ENCODE data around the gene ABCA5.

Gene ABCA5

GRCh38 chr17:69336996-69337395 is 10.1 kb upstream of the ABCA5 start:
- Histone ChIP-seq H2BK12ac (ENCODE audit: low read length in 2 of 2) (no peak overlapping the region), H2BK120ac (ENCODE audit: low read depth, low read length) (no peak overlapping the region), H3K23ac (ENCODE audit: low read length in 2 of 2) (no peak overlapping the region), H3K9me3 (ENCODE audit: control insufficient read depth, low read length) (no peaks in the 10 kb centered on the region), H2AFZ (ENCODE audit: low read depth, low read length) (no peak overlapping the region), H2BK15ac (ENCODE audit: low read depth, poor library complexity, severe bottlenecking) (no peak overlapping the region), H3K18ac (ENCODE audit: low read depth in 1 of 2, low read length in 2 of 2) (no peak overlapping the region), H2BK5ac (ENCODE audit: low read depth, low read length, poor library complexity, severe bottlenecking) (no peak overlapping the region), H3K14ac (ENCODE audit: low read length in 2 of 2) (no peak overlapping the region), H3K9ac (ENCODE audit: low read length) (no peak overlapping the region), H3K4me3 (ENCODE audit: insufficient read depth in 1 of 2, low read depth in 1 of 2, low read length in 2 of 2) (no peak overlapping the region), H3K4me2 (ENCODE audit: low read length, poor library complexity, severe bottlenecking) (no peak overlapping the region), H4K8ac (ENCODE audit: low read length) (no peak overlapping the region), H2AK5ac (ENCODE audit: low read length, severe bottlenecking) (no peak overlapping the region), H3K4ac (ENCODE audit: low read depth in 1 of 2, low read length in 2 of 2) (no peak overlapping the region), H3K36me3 (ENCODE audit: control insufficient read depth in 1 of 2, insufficient read depth in 2 of 2, low read depth in 1 of 2, low read length in 2 of 2) (no peaks in the 10 kb centered on the region), H3K27me3 (ENCODE audit: control insufficient read depth in 1 of 2, insufficient read depth in 1 of 2, low read length in 2 of 2) (no peaks in the 10 kb centered on the region), H3K79me1 (replicated peaks; ENCODE audit: low read length, poor library complexity, severe bottlenecking) (no peaks in the 10 kb centered on the region), H3K4me1 (ENCODE audit: control insufficient read depth, insufficient read depth, low read depth, low read length) (no peaks in the 10 kb centered on the region), H4K91ac (ENCODE audit: low read length) (no peak overlapping the region), H3K27ac (ENCODE audit: low read length, poor library complexity, severe bottlenecking) (no peak overlapping the region)
- no CpG with 5 or more reads among the region's 1 CpG for WGBS
- DNase-seq: no peak

GRCh38 chr17:69336580-69336979 is 9.6 kb upstream of the ABCA5 start:
- H2BK12ac ChIP-seq (ENCODE audit: low read length in 2 of 2): no peak overlapping the region
- no peak overlapping the region for H3K27ac ChIP-seq (ENCODE audit: low read length, poor library complexity, severe bottlenecking)
- H2BK5ac ChIP-seq (ENCODE audit: low read depth, low read length, poor library complexity, severe bottlenecking): no peak overlapping the region
- no peak overlapping the region for H2BK120ac ChIP-seq (ENCODE audit: low read depth, low read length)
- no peak overlapping the region for H3K14ac ChIP-seq (ENCODE audit: low read length in 2 of 2)
- no peak overlapping the region for H4K91ac ChIP-seq (ENCODE audit: low read length)
- no peak overlapping the region for H3K4ac ChIP-seq (ENCODE audit: low read depth in 1 of 2, low read length in 2 of 2)
- no peaks in the 10 kb centered on the region for H3K36me3 ChIP-seq (ENCODE audit: control insufficient read depth in 1 of 2, insufficient read depth in 2 of 2, low read depth in 1 of 2, low read length in 2 of 2)
- no peak overlapping the region for H4K8ac ChIP-seq (ENCODE audit: low read length)
- no peak overlapping the region for H2BK15ac ChIP-seq (ENCODE audit: low read depth, poor library complexity, severe bottlenecking)
- no peak overlapping the region for H3K9ac ChIP-seq (ENCODE audit: low read length)
- H3K79me1 ChIP-seq (replicated peaks; ENCODE audit: low read length, poor library complexity, severe bottlenecking): no peaks in the 10 kb centered on the region
- no peaks in the 10 kb centered on the region for H3K9me3 ChIP-seq (ENCODE audit: control insufficient read depth, low read length)
- H3K4me1 ChIP-seq (ENCODE audit: control insufficient read depth, insufficient read depth, low read depth, low read length): no peaks in the 10 kb centered on the region
- DNase-seq: no peak
- no peak overlapping the region for H3K18ac ChIP-seq (ENCODE audit: low read depth in 1 of 2, low read length in 2 of 2)
- H2AFZ ChIP-seq (ENCODE audit: low read depth, low read length): no peak overlapping the region
- H3K23ac ChIP-seq (ENCODE audit: low read length in 2 of 2): no peak overlapping the region
- H3K4me2 ChIP-seq (ENCODE audit: low read length, poor library complexity, severe bottlenecking): no peak overlapping the region
- no peaks in the 10 kb centered on the region for H3K27me3 ChIP-seq (ENCODE audit: control insufficient read depth in 1 of 2, insufficient read depth in 1 of 2, low read length in 2 of 2)
- H3K4me3 ChIP-seq (ENCODE audit: insufficient read depth in 1 of 2, low read depth in 1 of 2, low read length in 2 of 2): no peak overlapping the region
- no peak overlapping the region for H2AK5ac ChIP-seq (ENCODE audit: low read length, severe bottlenecking)

- 70% methylated on average over 1 of the region's 2 CpGs for WGBS
- H2BK5ac ChIP-seq (ENCODE audit: low read depth, low read length, poor library complexity, severe bottlenecking): no peak overlapping the region
Observed at GRCh38 chr17:69335058-69335457, 8.1 kb upstream of the ABCA5 start.

GRCh38 chr17:69333561-69333960 is 6.6 kb upstream of the ABCA5 start:
- no peaks in the 10 kb centered on the region for H3K36me3 ChIP-seq (ENCODE audit: control insufficient read depth in 1 of 2, insufficient read depth in 2 of 2, low read depth in 1 of 2, low read length in 2 of 2)
- H3K14ac ChIP-seq (ENCODE audit: low read length in 2 of 2): no peak overlapping the region
- no peak overlapping the region for H3K23ac ChIP-seq (ENCODE audit: low read length in 2 of 2)
- no peak overlapping the region for H2BK12ac ChIP-seq (ENCODE audit: low read length in 2 of 2)
- no peak overlapping the region for H4K91ac ChIP-seq (ENCODE audit: low read length)
- no peak overlapping the region for H2BK5ac ChIP-seq (ENCODE audit: low read depth, low read length, poor library complexity, severe bottlenecking)
- H2AFZ ChIP-seq (ENCODE audit: low read depth, low read length): no peak overlapping the region
- H3K9me3 ChIP-seq (ENCODE audit: control insufficient read depth, low read length): no peaks in the 10 kb centered on the region
- no peak overlapping the region for H3K4me3 ChIP-seq (ENCODE audit: insufficient read depth in 1 of 2, low read depth in 1 of 2, low read length in 2 of 2)
- no peak overlapping the region for H4K8ac ChIP-seq (ENCODE audit: low read length)
- no peak overlapping the region for H3K4me2 ChIP-seq (ENCODE audit: low read length, poor library complexity, severe bottlenecking)
- no peak overlapping the region for H3K18ac ChIP-seq (ENCODE audit: low read depth in 1 of 2, low read length in 2 of 2)
- H3K27ac ChIP-seq (ENCODE audit: low read length, poor library complexity, severe bottlenecking): no peak overlapping the region
- no peaks in the 10 kb centered on the region for H3K27me3 ChIP-seq (ENCODE audit: control insufficient read depth in 1 of 2, insufficient read depth in 1 of 2, low read length in 2 of 2)
- H3K4ac ChIP-seq (ENCODE audit: low read depth in 1 of 2, low read length in 2 of 2): no peak overlapping the region
- H2BK15ac ChIP-seq (ENCODE audit: low read depth, poor library complexity, severe bottlenecking): no peak overlapping the region
- no peak overlapping the region for H3K9ac ChIP-seq (ENCODE audit: low read length)
- H2AK5ac ChIP-seq (ENCODE audit: low read length, severe bottlenecking): no peak overlapping the region
- DNase-seq: no peak
- no peaks in the 10 kb centered on the region for H3K4me1 ChIP-seq (ENCODE audit: control insufficient read depth, insufficient read depth, low read depth, low read length)
- H2BK120ac ChIP-seq (ENCODE audit: low read depth, low read length): no peak overlapping the region
- H3K79me1 ChIP-seq (replicated peaks; ENCODE audit: low read length, poor library complexity, severe bottlenecking): no peaks in the 10 kb centered on the region

More at GRCh38 chr17:69335058-69335457, 8.1 kb upstream of the ABCA5 start:
- Histone ChIP-seq H3K18ac (ENCODE audit: low read depth in 1 of 2, low read length in 2 of 2) (no peak overlapping the region), H3K9ac (ENCODE audit: low read length) (no peak overlapping the region), H3K9me3 (ENCODE audit: control insufficient read depth, low read length) (no peaks in the 10 kb centered on the region), H2BK15ac (ENCODE audit: low read depth, poor library complexity, severe bottlenecking) (no peak overlapping the region), H3K4me3 (ENCODE audit: insufficient read depth in 1 of 2, low read depth in 1 of 2, low read length in 2 of 2) (no peak overlapping the region), H3K4me1 (ENCODE audit: control insufficient read depth, insufficient read depth, low read depth, low read length) (no peaks in the 10 kb centered on the region), H3K27ac (ENCODE audit: low read length, poor library complexity, severe bottlenecking) (no peak overlapping the region), H2BK120ac (ENCODE audit: low read depth, low read length) (no peak overlapping the region), H4K91ac (ENCODE audit: low read length) (no peak overlapping the region), H4K8ac (ENCODE audit: low read length) (no peak overlapping the region), H2BK12ac (ENCODE audit: low read length in 2 of 2) (no peak overlapping the region), H3K4me2 (ENCODE audit: low read length, poor library complexity, severe bottlenecking) (no peak overlapping the region), H3K4ac (ENCODE audit: low read depth in 1 of 2, low read length in 2 of 2) (no peak overlapping the region), H2AK5ac (ENCODE audit: low read length, severe bottlenecking) (no peak overlapping the region), H3K14ac (ENCODE audit: low read length in 2 of 2) (no peak overlapping the region), H3K23ac (ENCODE audit: low read length in 2 of 2) (no peak overlapping the region), H3K27me3 (ENCODE audit: control insufficient read depth in 1 of 2, insufficient read depth in 1 of 2, low read length in 2 of 2) (no peaks in the 10 kb centered on the region), H2AFZ (ENCODE audit: low read depth, low read length) (no peak overlapping the region), H3K79me1 (replicated peaks; ENCODE audit: low read length, poor library complexity, severe bottlenecking) (no peaks in the 10 kb centered on the region), H3K36me3 (ENCODE audit: control insufficient read depth in 1 of 2, insufficient read depth in 2 of 2, low read depth in 1 of 2, low read length in 2 of 2) (no peaks in the 10 kb centered on the region)
- DNase-seq: peak; percentile 50

Measured in mesenchymal stem cell (in vitro differentiated cells and primary cell).